GM19324 (cell line): ENCODE measurements around the gene CTIF.

ENCODE experiments used
- ATAC-seq: cut with Tn5 transposase; IDR thresholded peaks from one replicate; pipeline ENCODE4 v1.9.1; 2021; ENCODE audit warnings: mild to moderate bottlenecking, moderate library complexity; ENCODE audit not compliant: unreplicated experiment, low FRiP score

The CTIF gene

GRCh38 chr18:48661421-48661820 is 122.6 kb downstream of the CTIF start:
- ATAC-seq = no peak

GRCh38 chr18:48662011-48662661 is 123.3 kb downstream of the CTIF start:
- ATAC-seq = no peak

DNA sequence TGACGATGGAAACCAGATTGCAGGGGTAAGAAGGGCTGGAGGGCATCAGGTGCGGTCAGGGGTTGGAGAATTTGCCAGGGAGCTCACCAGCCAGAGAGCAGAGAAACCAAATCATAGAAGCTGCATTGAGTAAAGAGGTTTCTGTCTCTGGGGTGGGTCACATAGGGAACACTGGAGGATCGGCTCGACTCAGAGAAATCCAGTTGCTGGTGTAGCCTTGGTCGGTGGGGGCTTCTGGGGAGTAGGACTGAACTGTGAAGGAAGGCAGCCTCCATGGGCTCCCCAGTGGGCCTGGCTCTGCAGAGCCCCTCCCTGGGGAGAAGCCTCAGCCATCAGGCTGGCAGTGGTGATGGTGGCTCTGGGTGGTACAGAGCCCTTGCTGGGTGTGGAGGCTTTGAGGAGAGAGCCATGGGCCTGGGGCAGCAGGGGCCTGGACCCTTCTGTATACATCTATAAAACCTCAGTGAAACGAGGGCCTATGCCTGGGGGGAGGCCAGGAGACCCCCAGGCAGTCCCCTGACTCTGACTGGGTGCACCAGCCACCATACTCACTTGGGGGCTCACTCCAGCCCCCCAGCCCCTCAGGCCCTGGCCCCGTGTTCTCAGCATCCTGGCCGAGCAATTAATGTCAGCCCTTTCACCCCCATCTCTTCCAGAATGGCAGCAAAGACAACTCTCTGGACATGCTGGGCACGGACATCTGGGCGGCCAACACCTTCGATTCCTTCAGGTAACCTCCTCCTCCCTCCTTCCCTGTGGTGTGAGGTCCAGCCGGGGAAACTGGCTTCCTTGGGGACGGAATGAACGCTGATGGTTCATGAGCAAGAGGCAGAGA is 124.5 kb downstream of the CTIF start:
- ATAC-seq = no peak

DNA sequence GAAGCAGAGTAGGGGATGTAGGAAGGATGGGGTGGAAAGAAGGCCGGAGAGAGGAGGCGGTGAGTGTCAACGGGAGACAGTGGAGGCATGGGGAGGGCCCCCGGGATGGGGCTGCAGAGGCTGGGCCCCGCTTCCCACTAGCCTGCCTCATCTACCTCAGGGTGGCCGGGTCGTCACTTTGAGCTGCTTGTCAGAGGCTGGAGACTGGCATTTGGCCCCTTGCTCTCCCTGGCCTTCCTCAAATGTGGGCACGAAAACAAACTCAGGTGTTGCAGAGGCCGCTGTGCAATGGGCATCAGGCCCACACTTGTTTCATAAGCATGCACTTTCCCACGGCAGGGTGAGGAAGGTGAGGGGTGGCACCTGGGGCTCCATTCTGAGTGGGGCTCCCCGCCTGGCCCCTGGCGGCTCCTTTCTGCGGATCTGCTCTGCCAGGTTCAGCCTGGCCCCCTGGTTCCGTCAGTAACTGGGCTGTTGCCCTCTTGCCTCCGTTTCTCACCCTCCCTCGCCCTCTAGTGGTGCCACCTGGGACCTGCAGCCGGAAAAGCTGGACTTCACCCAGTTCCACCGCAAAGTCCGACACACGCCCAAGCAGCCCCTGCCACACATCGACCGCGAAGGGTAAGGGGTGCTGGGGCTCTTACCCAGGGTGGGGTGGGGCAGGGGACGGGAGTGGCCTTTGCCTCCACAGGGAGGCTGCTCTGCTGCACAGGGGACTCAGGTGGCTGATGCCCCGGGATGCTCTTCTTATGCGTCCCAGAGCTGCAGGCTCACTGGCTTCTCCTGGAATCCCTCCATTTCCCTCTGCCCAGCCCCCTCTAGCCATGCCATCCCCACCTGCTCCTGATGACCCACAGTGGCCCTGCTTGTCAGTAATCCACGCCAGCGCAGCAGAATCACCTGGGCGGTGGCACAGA is 125.4 kb downstream of the CTIF start:
- no peak for ATAC-seq

DNA sequence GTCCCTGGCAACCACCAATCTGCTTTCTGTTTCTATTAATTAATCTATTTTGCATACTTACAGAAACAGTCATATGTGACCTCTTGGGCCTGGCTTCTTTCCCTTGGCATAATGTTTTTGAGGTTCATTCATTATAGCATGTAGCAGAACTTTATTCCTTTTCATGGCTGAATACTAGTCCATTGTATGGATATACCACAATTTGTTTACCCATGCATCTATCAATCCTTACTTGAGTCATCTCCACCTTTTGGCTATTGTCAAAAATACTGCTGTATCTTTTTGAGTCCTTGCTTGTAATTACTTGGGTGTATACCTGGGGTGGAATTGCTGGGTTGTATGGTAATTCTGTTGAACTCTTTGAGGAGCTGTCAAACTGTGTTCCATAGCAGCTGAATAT is 126.8 kb downstream of the CTIF start:
- ATAC-seq = no peak

DNA sequence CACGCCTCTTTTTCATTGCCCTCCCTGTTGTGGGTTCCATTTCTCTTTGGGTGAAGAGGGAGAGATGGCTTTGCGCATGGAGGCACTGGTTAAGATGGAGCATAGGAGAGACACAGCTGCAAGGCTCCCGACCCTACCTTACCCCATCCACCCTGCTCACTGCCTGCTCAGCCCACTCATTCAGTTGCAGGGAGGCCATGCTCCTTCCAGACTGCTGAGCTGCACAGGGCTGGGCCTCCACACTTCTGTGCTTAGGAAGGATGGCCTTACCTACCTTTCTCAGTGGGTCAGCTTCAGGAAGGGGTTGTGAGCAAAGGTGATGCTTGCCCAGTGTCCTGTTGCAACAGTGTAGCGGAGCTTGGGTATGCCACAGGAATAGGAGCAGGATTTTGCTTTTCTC is 127.8 kb downstream of the CTIF start:
- ATAC-seq = no peak

DNA sequence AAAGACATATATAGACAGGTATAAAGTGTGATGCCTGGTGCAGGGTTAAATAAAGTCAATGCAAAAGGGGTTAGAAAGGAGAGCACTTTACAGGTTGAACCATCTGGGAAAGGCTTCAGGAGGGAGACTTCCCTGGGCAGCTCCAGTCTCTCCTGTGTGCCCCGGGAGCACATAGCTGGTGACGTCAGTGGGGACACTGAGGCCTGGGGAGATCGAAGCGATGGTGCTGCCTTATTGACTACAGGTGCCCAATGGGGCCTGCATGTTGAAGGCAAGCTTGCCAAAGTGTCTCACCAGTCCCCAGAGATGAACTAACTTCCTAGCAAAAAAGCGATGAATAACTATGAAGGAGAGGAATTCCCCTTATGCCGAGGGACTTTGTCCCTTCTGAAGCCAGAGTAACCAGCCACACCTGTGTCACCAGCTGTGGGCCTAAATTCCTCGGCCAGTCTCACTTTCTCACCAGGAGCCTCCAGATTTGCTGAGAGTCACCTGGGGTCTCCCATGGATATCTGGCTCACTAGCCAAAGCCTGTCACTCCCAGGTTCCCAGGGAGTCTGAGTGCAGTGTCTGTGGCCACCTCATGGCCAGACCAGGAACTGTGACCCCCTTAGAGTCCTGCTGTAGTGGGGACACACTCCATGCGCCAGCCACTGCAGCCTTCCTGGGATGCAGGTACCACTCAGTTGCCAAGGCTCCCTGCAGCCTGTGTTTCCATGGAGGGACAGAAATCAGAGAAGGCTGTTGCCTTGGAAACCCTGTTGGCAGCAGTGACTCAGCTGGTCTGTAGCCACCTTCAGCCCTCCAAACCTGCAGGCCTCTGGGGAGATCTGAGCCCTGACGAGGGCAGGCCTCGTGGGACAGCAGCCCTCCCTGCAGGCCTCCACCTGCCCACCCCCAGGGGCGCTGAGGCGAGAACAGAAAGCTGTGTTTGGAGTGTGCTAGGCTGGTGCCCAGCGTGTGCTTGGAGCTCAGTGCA is 128.7 kb downstream of the CTIF start:
- peak; percentile 43 for ATAC-seq

DNA sequence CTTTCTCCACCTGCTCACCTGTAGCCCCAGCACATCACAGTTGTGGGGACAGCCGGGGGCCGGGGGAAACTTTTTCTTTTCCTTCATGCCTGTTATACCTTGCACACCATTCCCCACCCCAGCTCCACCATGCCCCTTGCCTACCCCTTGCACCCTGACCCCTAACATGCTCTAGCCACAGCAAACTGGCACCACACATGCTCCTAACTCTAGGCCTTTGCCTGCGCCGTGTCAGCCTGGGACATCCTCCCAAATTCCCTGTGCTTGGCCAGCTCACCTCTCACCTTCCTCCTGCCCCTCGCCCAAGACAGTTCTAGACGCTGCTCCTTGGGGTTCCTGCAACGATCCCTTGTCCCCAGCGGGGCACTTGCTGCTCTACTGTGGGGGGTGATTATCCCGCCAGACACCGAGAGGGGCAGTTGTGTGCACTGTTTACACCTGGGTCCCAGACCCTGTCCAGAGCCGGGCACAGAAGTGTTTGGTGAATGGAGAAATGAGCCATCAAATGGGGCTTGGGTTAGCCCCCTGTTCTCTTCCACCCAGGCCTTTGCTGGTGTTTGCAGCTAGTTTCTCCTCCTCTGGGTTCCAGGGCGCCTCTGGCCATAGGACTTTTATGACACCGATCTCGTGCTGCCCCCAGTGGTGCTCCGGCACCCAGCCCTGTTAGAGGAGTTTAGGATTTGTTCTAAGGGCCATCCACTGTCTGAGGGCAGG is 129.8 kb downstream of the CTIF start:
- ATAC-seq = no peak

DNA sequence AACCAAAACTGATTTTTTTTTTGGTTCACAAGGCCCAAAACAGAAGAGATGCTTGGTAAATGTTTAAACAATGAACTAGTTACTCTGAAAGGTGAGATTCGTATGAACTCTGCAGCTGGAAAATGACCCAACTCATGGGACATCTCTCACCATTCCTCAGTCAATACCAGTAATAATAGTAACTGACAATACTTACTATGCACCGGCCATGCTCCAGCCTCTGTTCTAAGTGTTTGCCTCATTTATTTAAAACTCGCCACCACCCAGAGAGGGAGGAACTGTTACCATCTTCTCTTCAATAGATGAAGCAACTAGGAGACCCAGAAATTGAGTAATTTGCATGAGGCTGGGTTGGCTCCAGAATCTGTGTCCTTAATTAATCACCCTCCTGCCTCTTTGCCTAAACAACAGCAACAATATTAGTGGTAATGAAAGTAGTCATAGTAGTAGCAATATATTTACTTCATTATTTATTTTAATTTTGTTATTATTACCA is 130.4 kb downstream of the CTIF start:
- ATAC-seq = no peak

DNA sequence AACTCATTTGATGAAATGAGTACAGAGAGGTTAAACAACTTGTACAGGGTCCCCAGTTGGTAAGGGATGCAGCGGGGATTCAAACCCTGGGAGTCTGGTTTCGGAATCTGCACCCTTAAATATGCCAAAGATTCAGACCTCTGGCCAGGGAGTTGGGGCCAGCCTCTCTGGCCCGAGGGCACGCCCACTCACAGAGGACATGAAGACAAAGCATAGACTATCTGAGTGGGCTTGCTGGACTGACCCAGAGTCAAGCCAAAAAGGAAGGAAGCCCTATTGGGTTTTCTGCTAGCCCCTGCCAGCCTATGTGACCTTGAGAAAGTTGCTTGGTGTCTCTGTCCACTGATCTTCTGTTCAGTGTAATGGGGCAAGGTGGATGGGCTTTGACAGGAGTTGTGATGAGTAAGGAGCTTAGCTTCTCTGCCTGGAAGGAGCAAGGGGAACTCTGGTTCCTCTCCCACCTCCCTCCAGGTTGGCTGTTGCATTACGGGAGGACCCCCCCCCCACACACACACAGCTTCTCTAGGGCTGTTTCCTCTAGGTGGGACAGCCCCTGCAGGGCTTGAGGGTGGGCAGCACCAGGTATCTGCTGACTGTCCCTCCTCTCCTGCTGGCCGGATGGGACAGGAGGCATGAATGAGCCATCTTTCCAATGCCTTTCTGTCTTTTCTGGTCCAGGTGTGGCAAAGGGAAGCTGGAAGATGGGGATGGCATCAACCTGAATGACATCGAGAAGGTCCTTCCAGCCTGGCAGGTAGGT is 131.3 kb downstream of the CTIF start:
- ATAC-seq = no peak

DNA sequence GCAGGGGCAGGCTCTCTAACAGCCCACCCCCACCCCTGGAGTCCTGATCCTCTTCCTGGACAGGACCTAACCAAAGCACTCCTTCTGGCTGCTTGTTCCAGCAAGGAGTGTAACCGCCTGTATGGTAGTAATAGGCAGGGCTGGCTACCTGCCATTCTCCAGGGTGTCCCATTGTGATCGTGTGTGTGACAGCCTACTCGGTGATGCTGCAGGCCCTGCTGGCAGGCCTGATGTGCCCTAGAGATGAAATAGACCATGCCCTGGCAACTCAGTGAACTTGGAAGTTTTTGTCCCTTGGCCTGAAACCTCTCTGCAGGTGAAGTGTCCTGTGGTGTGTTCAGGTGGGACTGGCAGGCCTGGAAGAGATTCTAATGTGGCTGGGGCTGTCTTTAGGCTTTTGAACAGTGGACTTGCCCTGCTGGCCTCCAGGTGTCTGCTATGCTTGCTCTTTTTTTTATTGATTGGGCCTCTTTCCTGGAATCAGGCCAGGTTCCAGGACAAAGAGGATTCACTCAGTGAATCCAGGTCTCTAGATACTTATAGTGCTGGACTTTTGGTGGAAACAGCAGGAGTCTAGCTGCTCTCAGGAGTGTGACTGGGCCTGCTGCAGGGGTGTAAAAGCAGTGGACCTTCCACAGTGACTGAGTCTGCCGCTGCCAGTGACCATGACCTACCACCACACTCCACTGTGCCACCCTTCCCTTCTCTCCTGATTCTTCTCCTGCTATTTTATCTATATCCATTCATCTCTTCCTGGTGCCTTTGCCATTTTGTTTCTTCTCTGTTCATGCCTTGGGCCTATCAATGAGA is 132.1 kb downstream of the CTIF start:
- no peak for ATAC-seq

- no peak for ATAC-seq
These were observed 132.7 kb downstream of the CTIF start for GRCh38 chr18:48671561-48671945.

GRCh38 chr18:48672671-48673340 is 134.0 kb downstream of the CTIF start:
- no peak for ATAC-seq

- ATAC-seq = no peak
These were observed 134.6 kb downstream of the CTIF start for GRCh38 chr18:48673456-48673852.

GRCh38 chr18:48673853-48674721 is 135.3 kb downstream of the CTIF start:
- no peak for ATAC-seq

GRCh38 chr18:48674758-48675351 is 136.0 kb downstream of the CTIF start:
- no peak for ATAC-seq
